Liver (tissue), 9 donors: ENCODE data around the gene HAGH. TPM values are rescaled to one million over a fixed set of nuclear protein-coding genes. Genes with fewer than 3 reads are reported as not detected.

Source experiments
- DNase-seq: peaks from one replicate; pipeline ENCODE4 v3.0.0-alpha.2; 2017; ENCODE audit warnings: low spot score
- H3K27ac ChIP-seq, 2 donors: one replicate each; pipeline ENCODE4 v1.7.0; 2013; ENCODE audit warnings: inconsistent platforms in 2 of 2, low read length in 2 of 2, control low read depth in 1 of 2, low read depth in 1 of 2, mild to moderate bottlenecking in 1 of 2
- H3K27me3 ChIP-seq, 4 donors: one replicate each; pipeline versions ENCODE4 v1.6.1 to v1.7.0; 2013; ENCODE audit warnings: low read length in 3 of 4, inconsistent platforms in 1 of 4, mild to moderate bottlenecking in 1 of 4, moderate library complexity in 1 of 4; ENCODE audit not compliant: control insufficient read depth in 4 of 4, insufficient read depth in 4 of 4
- H3K36me3 ChIP-seq, 4 donors: one replicate each; pipeline versions ENCODE4 v1.6.1 to v1.7.0; 2013; ENCODE audit warnings: low read length in 3 of 4, mild to moderate bottlenecking in 3 of 4, low read depth in 1 of 4, moderate library complexity in 1 of 4; ENCODE audit not compliant: control insufficient read depth in 4 of 4, insufficient read depth in 3 of 4
- H3K4me1 ChIP-seq, 4 donors: one replicate each; pipeline versions ENCODE4 v1.6.1 to v1.7.0; 2013; ENCODE audit warnings: low read length in 3 of 4, mild to moderate bottlenecking in 3 of 4, moderate library complexity in 1 of 4; ENCODE audit not compliant: control insufficient read depth in 4 of 4, insufficient read depth in 4 of 4
- H3K4me3 ChIP-seq, 3 donors: one replicate each; pipeline versions ENCODE4 v1.6.1 to v1.7.0; 2013; ENCODE audit warnings: low read length in 3 of 3, control low read depth in 1 of 3, low read depth in 1 of 3, mild to moderate bottlenecking in 1 of 3
- H3K9ac ChIP-seq, 2 donors: one replicate each; pipeline ENCODE4 v1.7.0; 2013; ENCODE audit warnings: low read length in 2 of 2, mild to moderate bottlenecking in 2 of 2, moderate library complexity in 2 of 2, control low read depth in 1 of 2, low read depth in 1 of 2
- H3K9me3 ChIP-seq, 4 donors: one replicate each; pipeline versions ENCODE4 v1.6.1 to v1.7.0; 2013; ENCODE audit warnings: low read length in 3 of 4; ENCODE audit not compliant: control insufficient read depth in 4 of 4
- ATF3 ChIP-seq: IDR thresholded peaks from 2 replicates; pipeline ENCODE4 v1.6.1; 2016; ENCODE audit warnings: antibody characterized with exemption
- CTCF ChIP-seq: fragments of 150-350 bp; IDR thresholded peaks from 2 replicates; pipeline ENCODE4 v1.5.1; 2017; ENCODE audit warnings: improper control_type of control experiment, low read depth, low read length; ENCODE audit not compliant: missing input control
- EGR1 ChIP-seq, 2 donors: IDR thresholded peaks; 2 replicates each; pipeline ENCODE4 v1.6.1; 2016 to 2018; ENCODE audit warnings: antibody characterized with exemption in 2 of 2, low read depth in 2 of 2
- FOXA1 ChIP-seq: IDR thresholded peaks from 2 replicates; pipeline ENCODE4 v1.6.1; 2016; ENCODE audit warnings: antibody characterized with exemption
- FOXA2 ChIP-seq: IDR thresholded peaks from 2 replicates; pipeline ENCODE4 v1.6.1; 2016; ENCODE audit warnings: antibody characterized with exemption
- GABPA ChIP-seq, 2 donors: IDR thresholded peaks in 1 of 2; conservative IDR thresholded peaks in 1 of 2; 2 replicates each; pipeline ENCODE4 v1.6.1; 2016; ENCODE audit warnings: antibody characterized with exemption in 2 of 2, mild to moderate bottlenecking in 1 of 2, moderate library complexity in 1 of 2
- HNF4A ChIP-seq, 2 donors: conservative IDR thresholded peaks; 2 replicates each; pipeline ENCODE4 v1.6.1; 2016; ENCODE audit warnings: antibody characterized with exemption in 2 of 2, mild to moderate bottlenecking in 2 of 2
- HNF4G ChIP-seq: IDR thresholded peaks from 2 replicates; pipeline ENCODE4 v1.6.1; 2016; ENCODE audit warnings: antibody characterized with exemption
- JUND ChIP-seq, 2 donors: IDR thresholded peaks; 2 replicates each; pipeline ENCODE4 v1.6.1; 2016; ENCODE audit warnings: antibody characterized with exemption in 2 of 2
- NR2F2 ChIP-seq: IDR thresholded peaks from 2 replicates; pipeline ENCODE4 v1.6.1; 2016; ENCODE audit warnings: antibody characterized with exemption
- REST ChIP-seq: IDR thresholded peaks from 2 replicates; pipeline ENCODE4 v1.6.1; 2016; ENCODE audit warnings: antibody characterized with exemption, mild to moderate bottlenecking
- RXRA ChIP-seq, 2 donors: IDR thresholded peaks; 2 replicates each; pipeline ENCODE4 v1.6.1; 2017 to 2018; ENCODE audit warnings: antibody characterized with exemption in 2 of 2, mild to moderate bottlenecking in 1 of 2
- SP1 ChIP-seq: IDR thresholded peaks from 2 replicates; pipeline ENCODE4 v1.6.1; 2018; ENCODE audit warnings: antibody characterized with exemption, mild to moderate bottlenecking
- TAF1 ChIP-seq: conservative IDR thresholded peaks from 2 replicates; pipeline ENCODE4 v1.6.1; 2016; ENCODE audit warnings: antibody characterized with exemption, mild to moderate bottlenecking
- YY1 ChIP-seq: IDR thresholded peaks from 2 replicates; pipeline ENCODE4 v1.6.1; 2016; ENCODE audit warnings: antibody characterized with exemption, mild to moderate bottlenecking
- WGBS: extraction: QIAGEN DNeasy Blood & Tissue Kit; methylation state at CpG from one replicate; pipeline ENCODE4 v1.1.7; 2013; 5-methylcytosine and 5-hydroxymethylcytosine counted together
- polyA plus RNA-seq, 2 donors: library from polyadenylated mRNA; stranded (reverse) in 1 of 2; unstranded in 1 of 2; fragments of 200-250 nt in 1 of 2; fragments of >200 nt in 1 of 2; fragmentation: Nextera tagmentation in 1 of 2; extraction: Ambion mirVana in 1 of 2; gene quantifications; one replicate each; pipeline versions ENCODE4 v1.2.1 to v1.2.3, GENCODE V29; 2013 to 2015
- total RNA-seq, 2 donors: library from RNA; depleted of rRNA; stranded (reverse); fragments of >200 nt; gene quantifications; one replicate each; pipeline ENCODE4 v1.2.3, GENCODE V29; 2014
- donor health status: healthy.
- donor health status: healthy.
- donor health status: healthy.
- donor health status: healthy.
- donor health status: healthy.

Gene HAGH
- total and polyA plus RNA-seq, 4 donors: 169 to 252 (median 204) TPM

- Histone ChIP-seq H3K27me3 (no peaks in the 10 kb centered on the region), H3K9ac (no peak overlapping the region), H3K4me1 (peaks cover 20 to 73% (median 51%) of the 10 kb centered on the region in 4 donors), H3K9me3 (no peaks in the 10 kb centered on the region), H3K27ac (no peak overlapping the region), H3K4me3 (no peak overlapping the region), H3K36me3 (peaks cover 0 to 34% (median 5%) of the 10 kb centered on the region in 4 donors)
- DNase-seq: no peak
- TF ChIP-seq JUND (IDR thresholded peaks at IDR 0.05) (no peak), SP1 (no peak), REST (no peak)
- 91% methylated on average over 15 of the region's 15 CpGs for WGBS
These were observed 36.4 kb downstream of the HAGH start for GRCh38 chr16:1790261-1790610.

- Histone ChIP-seq H3K36me3 (peaks cover 0 to 34% (median 5%) of the 10 kb centered on the region in 4 donors), H3K9ac (no peak overlapping the region), H3K4me3 (no peak overlapping the region), H3K27ac (no peak overlapping the region), H3K9me3 (no peaks in the 10 kb centered on the region), H3K4me1 (peaks cover 15 to 73% (median 48%) of the 10 kb centered on the region in 4 donors), H3K27me3 (no peaks in the 10 kb centered on the region)
- 85% methylated on average over 25 of the region's 25 CpGs for WGBS
- TF ChIP-seq EGR1 (IDR thresholded peaks at IDR 0.05; ENCODE audit: low read depth in 2 of 2) (no peak), HNF4A (conservative IDR thresholded peaks at IDR 0.05) (no peak), NR2F2 (no peak), SP1 (no peak), HNF4G (no peak), REST (no peak), TAF1 (no peak), JUND (IDR thresholded peaks at IDR 0.05) (no peak), GABPA (IDR thresholded peaks at IDR 0.05 in 1 of 2, conservative IDR thresholded peaks at IDR 0.05 in 1 of 2) (no peak), FOXA1 (no peak), YY1 (no peak), CTCF (no peak), RXRA (IDR thresholded peaks at IDR 0.05) (no peak), FOXA2 (no peak), ATF3 (no peak)
- no peak for DNase-seq
These were observed 37.0 kb downstream of the HAGH start for GRCh38 chr16:1789643-1790045.
